CD4-positive, alpha-beta T cell treated with Interleukin-10 for 1 hour (primary cell): ENCODE results near the gene ZNF182.
A peak's percentile ranks its signal among the peaks of the same experiment; 100 is the strongest.
"Not testable (repeated sequence)": the region's sequence is repeated elsewhere in the genome, so short reads cannot be mapped to it uniquely, and the experiment has no call there.

Source experiments
- DNase-seq: peaks from one replicate; pipeline ENCODE4 v3.0.0-alpha.2; 2020

Gene ZNF182

GRCh38 chrX:48003758-48004457, at the start of gene ZNF182:
Gene ZNF182, minus strand, starts transcription at chrX:48003989. Its CDS starts 1,380 bp downstream, at chrX:48002609.
- DNase-seq: peak; percentile 94

- DNase-seq: no peak
These were observed 43.1 kb upstream of the ZNF182 start for GRCh38 chrX:48046846-48047245.

- no peak for DNase-seq
These were observed 41.9 kb upstream of the ZNF182 start for GRCh38 chrX:48045410-48046311.

- no peak for DNase-seq
These were observed 39.3 kb upstream of the ZNF182 start for GRCh38 chrX:48043056-48043455.

GRCh38 chrX:48035891-48036290, 32.1 kb upstream of the ZNF182 start:
- DNase-seq: no peak

GRCh38 chrX:48030641-48031173, 26.9 kb upstream of the ZNF182 start:
- not testable (repeated sequence) for DNase-seq

- no peak for DNase-seq
These were observed 26.4 kb upstream of the ZNF182 start for GRCh38 chrX:48030237-48030636.

- no peak for DNase-seq
These were observed 24.3 kb upstream of the ZNF182 start for GRCh38 chrX:48028091-48028490.

- not testable (repeated sequence) for DNase-seq
These were observed 23.8 kb upstream of the ZNF182 start for GRCh38 chrX:48027545-48027944.

GRCh38 chrX:48025561-48025960, 21.8 kb upstream of the ZNF182 start:
- peak; percentile 66 for DNase-seq

- no peak for DNase-seq
These were observed 18.9 kb upstream of the ZNF182 start for GRCh38 chrX:48022738-48023137.

- no peak for DNase-seq
These were observed 18.3 kb upstream of the ZNF182 start for GRCh38 chrX:48022100-48022499.

GRCh38 chrX:48021026-48021900, 17.5 kb upstream of the ZNF182 start:
- DNase-seq: peak; percentile 84

- peak; percentile 38 for DNase-seq
These were observed 16.7 kb upstream of the ZNF182 start for GRCh38 chrX:48020472-48020871.

- not testable (repeated sequence) for DNase-seq
These were observed 16.1 kb upstream of the ZNF182 start for GRCh38 chrX:48019892-48020291.

GRCh38 chrX:48016583-48017310, 13.0 kb upstream of the ZNF182 start:
- not testable (repeated sequence) for DNase-seq

GRCh38 chrX:48009445-48009960, 5.7 kb upstream of the ZNF182 start:
- not testable (repeated sequence) for DNase-seq

- not testable (repeated sequence) for DNase-seq
These were observed 2.9 kb upstream of the ZNF182 start, which contains the start of gene SPACA5 for GRCh38 chrX:48006688-48007087. Gene SPACA5, plus strand, starts transcription at chrX:48006988. Its CDS starts 815 bp downstream, at chrX:48007803.

- DNase-seq: peak; percentile 24
These were observed 427 bp downstream of the ZNF182 start for GRCh38 chrX:48003367-48003757.

- no peak for DNase-seq
These were observed 860 bp downstream of the ZNF182 start for GRCh38 chrX:48002929-48003328.

GRCh38 chrX:48002319-48002718, 1.5 kb downstream of the ZNF182 start:
- no peak for DNase-seq

- no peak for DNase-seq
These were observed 2.5 kb downstream of the ZNF182 start for GRCh38 chrX:48001260-48001659.
